Kidney (tissue), 14 donors: ENCODE data around the gene EDN3. TPM values are rescaled to one million over a fixed set of nuclear protein-coding genes. Genes with fewer than 3 reads are reported as not detected.
"Not testable (repeated sequence)": the region's sequence is repeated elsewhere in the genome, so short reads cannot be mapped to it uniquely, and the experiment has no call there.

Source experiments
- DNase-seq, 5 donors: peaks; one replicate each; pipeline ENCODE4 v3.0.0-alpha.2; 2013 to 2020
- FAIRE-seq: peaks from 2 replicates; lab custom pipeline; 2012; peaks lifted over from hg19 to GRCh38; lab: Jason Lieb, UNC
- H3K27ac ChIP-seq, 2 donors: one replicate each; pipeline ENCODE4 v1.7.0; 2013; ENCODE audit warnings: low read depth in 2 of 2, low read length in 2 of 2, inconsistent platforms in 1 of 2
- H3K27me3 ChIP-seq: one replicate; pipeline ENCODE4 v1.7.1; 2013; ENCODE audit warnings: low read length, inconsistent platforms; ENCODE audit not compliant: control insufficient read depth, insufficient read depth
- H3K36me3 ChIP-seq, 3 donors: one replicate each; pipeline versions ENCODE4 v1.7.0 to v1.7.1; 2013; ENCODE audit warnings: low read length in 3 of 3, control low read depth in 1 of 3, inconsistent platforms in 1 of 3; ENCODE audit not compliant: insufficient read depth in 3 of 3, control insufficient read depth in 2 of 3
- H3K4me1 ChIP-seq, 3 donors: one replicate each; pipeline versions ENCODE4 v1.7.0 to v1.7.1; 2013; ENCODE audit warnings: low read length in 3 of 3, inconsistent platforms in 1 of 3, low read depth in 1 of 3; ENCODE audit not compliant: control insufficient read depth in 2 of 3, insufficient read depth in 2 of 3
- H3K4me3 ChIP-seq, 3 donors: one replicate each; pipeline versions ENCODE4 v1.7.0 to v1.8.1; 2013; ENCODE audit warnings: low read length in 3 of 3, control low read depth in 1 of 3, inconsistent platforms in 1 of 3
- H3K9ac ChIP-seq, 3 donors: one replicate each; pipeline versions ENCODE4 v1.7.0 to v1.7.1; 2013; ENCODE audit warnings: low read length in 3 of 3, control low read depth in 1 of 3, inconsistent platforms in 1 of 3
- H3K9me3 ChIP-seq, 3 donors: one replicate each; pipeline versions ENCODE4 v1.7.0 to v1.7.1; 2013; ENCODE audit warnings: low read length in 3 of 3, control low read depth in 1 of 3, inconsistent platforms in 1 of 3; ENCODE audit not compliant: control insufficient read depth in 2 of 3, insufficient read depth in 1 of 3
- CTCF ChIP-seq: IDR thresholded peaks from 3 replicates; pipeline ENCODE4 v1.5.1; 2012; ENCODE audit warnings: mild to moderate bottlenecking, moderate library complexity, borderline replicate concordance; ENCODE audit not compliant: insufficient read depth; ENCODE audit errors: extremely low read depth
- intact Hi-C: fragments of 100-400 bp; cut with DNase I; formaldehyde crosslinking; loops from one replicate; pipeline ENCODE4 v1.11.1; 2022
- polyA plus RNA-seq: library from polyadenylated mRNA; stranded (reverse); fragments of 350-450 nt; fragmentation: Illumina TruSeq; extraction: RNeasy Lipid Tissue Mini Kit (QIAGEN cat#74804); gene quantifications from one replicate; pipeline ENCODE4 v1.2.3, GENCODE V29; 2014; ENCODE audit warnings: low read depth, low replicate concordance; ENCODE audit not compliant: insufficient read depth
- total RNA-seq: library from RNA; stranded (reverse); fragmentation: NEBNext Ultra II Directional; extraction: Animal tissue kit (Norgen Biotek cat#: 25700); gene quantifications from one replicate; pipeline ENCODE4 v1.2.1, GENCODE V29; 2021
- donor health status: control.
- donor health status: control.
- donor health status: control.
- donor health status: control.
- donor health status: control.
- donor health status: DM: yes; HTN: yes; CAD: no.
- donor health status: Normal renal cell carcinoma (clear cell type).

The EDN3 gene
- total and polyA plus RNA-seq, 2 donors from 2014 or later, result 0.19 TPM; not detected in 1

- H3K27ac ChIP-seq, result no peak overlapping the region
- no peaks in the 10 kb centered on the region for H3K9me3 ChIP-seq
- FAIRE-seq (no peak), DNase-seq (no peak)
- no peaks in the 10 kb centered on the region for H3K4me1 ChIP-seq
- no peaks in the 10 kb centered on the region for H3K36me3 ChIP-seq
- H3K27me3 ChIP-seq, result no peaks in the 10 kb centered on the region
- H3K4me3 ChIP-seq, result no peak overlapping the region
- no peak for TF ChIP-seq CTCF
- intact Hi-C loops, result no loop called here
- no peak overlapping the region for H3K9ac ChIP-seq
Measured at GRCh38 chr20:59334651-59335300, 34.4 kb downstream of the EDN3 start.

- intact Hi-C loops, result no loop called here
- no peaks in the 10 kb centered on the region for H3K27me3 ChIP-seq
- H3K27ac ChIP-seq, result no peak overlapping the region
- no peaks in the 10 kb centered on the region for H3K4me1 ChIP-seq
- TF ChIP-seq CTCF, result no peak
- DNase-seq, result no peak
- no peak overlapping the region for H3K4me3 ChIP-seq
- H3K9ac ChIP-seq, result no peak overlapping the region
- H3K36me3 ChIP-seq, result no peaks in the 10 kb centered on the region
- FAIRE-seq, result no peak
- H3K9me3 ChIP-seq, result no peaks in the 10 kb centered on the region
Measured at GRCh38 chr20:59335377-59335776, 35.0 kb downstream of the EDN3 start.

GRCh38 chr20:59336540-59336939 lies 36.1 kb downstream of the EDN3 start:
- Histone ChIP-seq H3K9ac (no peak overlapping the region), H3K27me3 (no peaks in the 10 kb centered on the region), H3K9me3 (no peaks in the 10 kb centered on the region), H3K27ac (no peak overlapping the region), H3K4me1 (peaks cover 0 to 5% (median 0%) of the 10 kb centered on the region in 3 donors), H3K36me3 (no peaks in the 10 kb centered on the region), H3K4me3 (no peak overlapping the region)
- FAIRE-seq, result no peak
- intact Hi-C loops, result no loop called here
- no peak for TF ChIP-seq CTCF
- DNase-seq, result peak in 2 of 5 donors; percentile 60 to 64

- H3K4me3 ChIP-seq, H3K4me1 ChIP-seq, FAIRE-seq, H3K27me3 ChIP-seq, DNase-seq, intact Hi-C loops, H3K9ac ChIP-seq, H3K9me3 ChIP-seq, H3K27ac ChIP-seq, H3K36me3 ChIP-seq: not testable (repeated sequence)
Measured at GRCh38 chr20:59338444-59338843, 38.0 kb downstream of the EDN3 start.
